Vagina (tissue), 2 donors: ENCODE data around the gene BCAS3.

Source experiments
- POLR2A ChIP-seq, 2 donors: fragments of 450-650 bp; IDR thresholded peaks; one replicate each; pipeline ENCODE4 v1.6.1; 2017; ENCODE audit warnings: antibody characterized with exemption in 2 of 2, mild to moderate bottlenecking in 2 of 2, moderate library complexity in 2 of 2
- TF ChIP-seq, protein P1 (sequence below), 3 experiments: fragments of 450-650 bp in 2 of 3; fragments of 200-600 bp in 1 of 3; sonication (generic) in 1 of 3; IDR thresholded peaks; one replicate each; pipeline ENCODE4 v1.5.1; 2017 to 2019; ENCODE audit warnings: antibody characterized with exemption in 3 of 3, mild to moderate bottlenecking in 2 of 3, moderate library complexity in 2 of 3

- TF ChIP-seq, protein P1, sequence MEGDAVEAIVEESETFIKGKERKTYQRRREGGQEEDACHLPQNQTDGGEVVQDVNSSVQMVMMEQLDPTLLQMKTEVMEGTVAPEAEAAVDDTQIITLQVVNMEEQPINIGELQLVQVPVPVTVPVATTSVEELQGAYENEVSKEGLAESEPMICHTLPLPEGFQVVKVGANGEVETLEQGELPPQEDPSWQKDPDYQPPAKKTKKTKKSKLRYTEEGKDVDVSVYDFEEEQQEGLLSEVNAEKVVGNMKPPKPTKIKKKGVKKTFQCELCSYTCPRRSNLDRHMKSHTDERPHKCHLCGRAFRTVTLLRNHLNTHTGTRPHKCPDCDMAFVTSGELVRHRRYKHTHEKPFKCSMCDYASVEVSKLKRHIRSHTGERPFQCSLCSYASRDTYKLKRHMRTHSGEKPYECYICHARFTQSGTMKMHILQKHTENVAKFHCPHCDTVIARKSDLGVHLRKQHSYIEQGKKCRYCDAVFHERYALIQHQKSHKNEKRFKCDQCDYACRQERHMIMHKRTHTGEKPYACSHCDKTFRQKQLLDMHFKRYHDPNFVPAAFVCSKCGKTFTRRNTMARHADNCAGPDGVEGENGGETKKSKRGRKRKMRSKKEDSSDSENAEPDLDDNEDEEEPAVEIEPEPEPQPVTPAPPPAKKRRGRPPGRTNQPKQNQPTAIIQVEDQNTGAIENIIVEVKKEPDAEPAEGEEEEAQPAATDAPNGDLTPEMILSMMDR (IDR thresholded peaks at IDR 0.05) = no peak
- no peak for TF ChIP-seq POLR2A (IDR thresholded peaks at IDR 0.05)
Measured at GRCh38 chr17:61338874-61339478, 661.3 kb downstream of the BCAS3 start.
